ENCODE measurements around the gene HEATR9.

Gene HEATR9

GRCh38 chr17:35868737-35869136 is at the start of gene HEATR9:
Gene HEATR9, minus strand, starts transcription at chr17:35868891. Its CDS starts 149 bp downstream, at chr17:35868742.
- H3K4me3 ChIP-seq (ENCODE audit: low read depth, low read length), result no peak within 1 kb of the TSS
- DNase-seq (ENCODE audit: low read depth), result no peak
- TF ChIP-seq MYC (IDR thresholded peaks at IDR 0.05; ENCODE audit: low read depth, low read length) (no peak), POLR2A (IDR thresholded peaks at IDR 0.05; ENCODE audit: extremely low read depth, insufficient read length) (no peak), MAX (IDR thresholded peaks at IDR 0.05; ENCODE audit: low read depth, low read length) (no peak), CTCF (IDR thresholded peaks at IDR 0.05; ENCODE audit: low read depth, low read length) (no peak)

GRCh38 chr17:35917519-35918213 is 49.0 kb upstream of the HEATR9 start:
- DNase-seq (ENCODE audit: low read depth), result no peak
- no peak for TF ChIP-seq POLR2A (IDR thresholded peaks at IDR 0.05; ENCODE audit: extremely low read depth, insufficient read length)
- H3K4me3 ChIP-seq (ENCODE audit: low read depth, low read length), result no peak overlapping the region

- TF ChIP-seq MAX (IDR thresholded peaks at IDR 0.05; ENCODE audit: low read depth, low read length) (no peak), POLR2A (IDR thresholded peaks at IDR 0.05; ENCODE audit: extremely low read depth, insufficient read length) (no peak), CTCF (IDR thresholded peaks at IDR 0.05; ENCODE audit: low read depth, low read length) (no peak), MYC (IDR thresholded peaks at IDR 0.05; ENCODE audit: low read depth, low read length) (no peak)
- H3K4me3 ChIP-seq (ENCODE audit: low read depth, low read length), result no peak overlapping the region
- DNase-seq (ENCODE audit: low read depth), result peak; percentile 43
Observed at GRCh38 chr17:35915153-35915964, 46.7 kb upstream of the HEATR9 start.

GRCh38 chr17:35914354-35914753 is 45.7 kb upstream of the HEATR9 start:
- DNase-seq (ENCODE audit: low read depth), result no peak
- H3K4me3 ChIP-seq (ENCODE audit: low read depth, low read length), result no peak overlapping the region
- no peak for TF ChIP-seq CTCF (IDR thresholded peaks at IDR 0.05; ENCODE audit: low read depth, low read length)
- no peak for TF ChIP-seq MYC (IDR thresholded peaks at IDR 0.05; ENCODE audit: low read depth, low read length)
- no peak for TF ChIP-seq MAX (IDR thresholded peaks at IDR 0.05; ENCODE audit: low read depth, low read length)
- no peak for TF ChIP-seq POLR2A (IDR thresholded peaks at IDR 0.05; ENCODE audit: extremely low read depth, insufficient read length)

GRCh38 chr17:35913609-35914008 is 44.9 kb upstream of the HEATR9 start:
- no peak overlapping the region for H3K4me3 ChIP-seq (ENCODE audit: low read depth, low read length)
- DNase-seq (ENCODE audit: low read depth), result no peak
- TF ChIP-seq MAX (IDR thresholded peaks at IDR 0.05; ENCODE audit: low read depth, low read length), result no peak
- no peak for TF ChIP-seq MYC (IDR thresholded peaks at IDR 0.05; ENCODE audit: low read depth, low read length)
- TF ChIP-seq POLR2A (IDR thresholded peaks at IDR 0.05; ENCODE audit: extremely low read depth, insufficient read length), result no peak
- TF ChIP-seq CTCF (IDR thresholded peaks at IDR 0.05; ENCODE audit: low read depth, low read length), result no peak

- no peak for DNase-seq (ENCODE audit: low read depth)
- no peak for TF ChIP-seq MYC (IDR thresholded peaks at IDR 0.05; ENCODE audit: low read depth, low read length)
- TF ChIP-seq POLR2A (IDR thresholded peaks at IDR 0.05; ENCODE audit: extremely low read depth, insufficient read length), result no peak
- no peak for TF ChIP-seq MAX (IDR thresholded peaks at IDR 0.05; ENCODE audit: low read depth, low read length)
- TF ChIP-seq CTCF (IDR thresholded peaks at IDR 0.05; ENCODE audit: low read depth, low read length), result no peak
- no peak overlapping the region for H3K4me3 ChIP-seq (ENCODE audit: low read depth, low read length)
Observed at GRCh38 chr17:35912942-35913341, 44.3 kb upstream of the HEATR9 start.

Data from NB4 (cell line).